Measurements from ENCODE around the gene ELMO3. TPM values are rescaled to one million over a fixed set of nuclear protein-coding genes. Genes with fewer than 3 reads are reported as not detected.

ELMO3 gene
- total RNA-seq, 1 experiment from 2014 or later = 8.6 TPM

DNA sequence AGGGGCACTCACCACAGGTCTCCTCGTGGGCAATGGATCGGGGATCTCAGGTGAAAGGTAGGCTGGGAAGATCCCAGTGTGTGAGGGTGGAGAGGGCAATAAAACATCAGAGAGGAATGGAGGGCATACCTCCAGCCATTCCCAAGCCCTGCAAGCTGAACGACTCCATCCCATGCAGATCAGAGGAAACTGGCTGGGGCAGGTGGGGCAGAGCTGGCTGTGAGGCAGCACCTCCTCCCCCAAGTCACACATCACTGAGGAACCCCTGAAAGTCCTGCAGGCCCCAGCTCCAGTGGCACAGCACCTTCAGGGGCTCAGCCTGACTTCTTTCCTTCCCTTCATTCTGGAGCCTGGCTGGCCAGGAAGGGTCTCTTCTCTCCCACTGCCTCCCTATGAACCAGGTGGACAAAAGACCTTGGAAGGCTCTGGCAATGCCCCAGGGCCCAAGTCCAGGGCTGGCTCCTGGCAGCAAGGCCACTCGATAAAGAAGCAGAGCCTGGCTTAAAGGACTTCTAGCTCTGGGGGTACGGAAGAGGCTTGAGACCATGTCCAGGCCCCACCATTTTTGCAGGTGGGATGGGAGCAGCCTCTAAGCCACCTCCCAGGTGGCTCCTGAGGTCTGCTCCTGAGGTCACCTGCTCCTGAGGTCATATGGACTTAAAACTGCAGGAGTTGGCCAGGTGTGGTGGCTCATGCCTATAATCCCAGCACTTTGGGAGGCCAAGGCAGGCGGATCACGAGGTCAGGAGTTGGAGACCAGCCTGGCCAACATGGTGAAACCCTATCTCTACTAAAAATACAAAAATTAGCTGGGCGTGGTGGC, 14.5 kb downstream of the ELMO3 start:
- Histone ChIP-seq H4K8ac (replicated peaks; ENCODE audit: insufficient read length, low read depth, low read length) (no peak overlapping the region), H3T11ph (ENCODE audit: low read length) (no peak overlapping the region), H3K56ac (ENCODE audit: insufficient read length, low read depth, low read length) (no peak overlapping the region), H3K14ac (ENCODE audit: insufficient read depth, low read length) (no peak overlapping the region), H2AFZ (ENCODE audit: low read length) (no peak overlapping the region), H4K5ac (ENCODE audit: insufficient read length, low read depth, low read length) (no peak overlapping the region), H3K23ac (ENCODE audit: insufficient read length, low read depth, low read length) (no peak overlapping the region), H2BK5ac (ENCODE audit: insufficient read length, low read length) (no peak overlapping the region), H3K9me3 (ENCODE audit: control insufficient read depth, low read depth, low read length) (no peaks in the 10 kb centered on the region), H3K79me2 (ENCODE audit: insufficient read depth, low read length) (no peaks in the 10 kb centered on the region), H3K18ac (ENCODE audit: insufficient read length, low read depth, low read length) (no peak overlapping the region), H3K23me2 (ENCODE audit: insufficient read length, low read depth, low read length, poor library complexity, severe bottlenecking) (no peaks in the 10 kb centered on the region), H3K4me1 (ENCODE audit: insufficient read depth, low read length) (no peaks in the 10 kb centered on the region), H2BK120ac (ENCODE audit: low read depth, low read length, poor library complexity, severe bottlenecking) (no peak overlapping the region), H3K79me1 (ENCODE audit: insufficient read depth, low read depth, low read length, poor library complexity, severe bottlenecking) (no peaks in the 10 kb centered on the region), H4K91ac (ENCODE audit: insufficient read length, low read depth, low read length) (no peak overlapping the region), H4K20me1 (ENCODE audit: control insufficient read depth, insufficient read depth, insufficient read length) (no peaks in the 10 kb centered on the region), H2AK5ac (ENCODE audit: insufficient read length, low read length) (no peak overlapping the region), H3K4ac (ENCODE audit: low read depth, low read length) (no peak overlapping the region), H3K4me2 (ENCODE audit: insufficient read depth, insufficient read length, low read length) (no peak overlapping the region), H2BK15ac (ENCODE audit: low read depth, low read length) (no peak overlapping the region), H2BK20ac (ENCODE audit: low read depth, low read length, poor library complexity, severe bottlenecking) (no peak overlapping the region), H3K27me3 (ENCODE audit: insufficient read depth, low read length) (no peaks in the 10 kb centered on the region; the same call in 1 of the 2 replicates), H3K9ac (ENCODE audit: extremely low read depth, insufficient read length, low read length) (no peak overlapping the region), H3K27ac (ENCODE audit: insufficient read length, low read depth, low read length) (no peak overlapping the region), H2BK12ac (ENCODE audit: insufficient read length, low read depth, low read length) (no peak overlapping the region)
- WGBS (ENCODE audit: extremely low coverage, insufficient read length, low lambda C conversion rate) = no CpG with 5 or more reads among the region's 8 CpGs
- no peaks in the 10 kb centered on the region for H3K36me3 Mint-ChIP-seq (ENCODE audit: insufficient read depth in 1 of 3, low read depth in 3 of 3)
- TF ChIP-seq, protein P1, sequence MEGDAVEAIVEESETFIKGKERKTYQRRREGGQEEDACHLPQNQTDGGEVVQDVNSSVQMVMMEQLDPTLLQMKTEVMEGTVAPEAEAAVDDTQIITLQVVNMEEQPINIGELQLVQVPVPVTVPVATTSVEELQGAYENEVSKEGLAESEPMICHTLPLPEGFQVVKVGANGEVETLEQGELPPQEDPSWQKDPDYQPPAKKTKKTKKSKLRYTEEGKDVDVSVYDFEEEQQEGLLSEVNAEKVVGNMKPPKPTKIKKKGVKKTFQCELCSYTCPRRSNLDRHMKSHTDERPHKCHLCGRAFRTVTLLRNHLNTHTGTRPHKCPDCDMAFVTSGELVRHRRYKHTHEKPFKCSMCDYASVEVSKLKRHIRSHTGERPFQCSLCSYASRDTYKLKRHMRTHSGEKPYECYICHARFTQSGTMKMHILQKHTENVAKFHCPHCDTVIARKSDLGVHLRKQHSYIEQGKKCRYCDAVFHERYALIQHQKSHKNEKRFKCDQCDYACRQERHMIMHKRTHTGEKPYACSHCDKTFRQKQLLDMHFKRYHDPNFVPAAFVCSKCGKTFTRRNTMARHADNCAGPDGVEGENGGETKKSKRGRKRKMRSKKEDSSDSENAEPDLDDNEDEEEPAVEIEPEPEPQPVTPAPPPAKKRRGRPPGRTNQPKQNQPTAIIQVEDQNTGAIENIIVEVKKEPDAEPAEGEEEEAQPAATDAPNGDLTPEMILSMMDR (conservative IDR thresholded peaks at IDR 0.05) = no peak
- H3K27ac Mint-ChIP-seq = no peak overlapping the region
- DNase-seq = no peak
- H3K9me3 Mint-ChIP-seq = no peaks in the 10 kb centered on the region
- no peaks in the 10 kb centered on the region for H3K4me1 Mint-ChIP-seq
- peaks cover 53% of the 10 kb centered on the region for H3K27me3 Mint-ChIP-seq (ENCODE audit: low read depth)
- no peak overlapping the region for H3K4me3 Mint-ChIP-seq

Data from H9 (cell line).